Right lobe of liver (tissue), 4 donors: ENCODE measurements around the gene ENPP6.

Experiments used
- CTCF ChIP-seq, 4 donors: fragments of 200-600 bp in 3 of 4; fragments of 450-650 bp in 1 of 4; IDR thresholded peaks; one replicate each; pipeline versions ENCODE4 v1.5.1 to v1.8.0; 2016 to 2022; ENCODE audit warnings: antibody characterized with exemption in 4 of 4, mild to moderate bottlenecking in 2 of 4
- POLR2A ChIP-seq: fragments of 450-650 bp; IDR thresholded peaks from one replicate; pipeline ENCODE4 v1.6.1; 2017; ENCODE audit warnings: antibody characterized with exemption, mild to moderate bottlenecking
- donor health status: DM: no; HTN: no; CAD: no.
- donor health status: DM: no; HTN: no; CAD: no.
- donor health status: DM: no; HTN: yes; CAD: no.

GRCh38 chr4:184157322-184157721, 60.4 kb downstream of the ENPP6 start:
- TF ChIP-seq CTCF (IDR thresholded peaks at IDR 0.05) (no peak), POLR2A (no peak)
